ENCODE measurements around the gene PPP2R1B.

PPP2R1B gene

GRCh38 chr11:111714522-111714921 is 51.7 kb downstream of the PPP2R1B start:
- Histone ChIP-seq H3K9me3 (ENCODE audit: low read depth, low read length) (no peaks in the 10 kb centered on the region), H3K9ac (ENCODE audit: insufficient read length) (no peak overlapping the region), H3K36me3 (ENCODE audit: insufficient read depth, low read length) (peaks cover 12% of the 10 kb centered on the region; the same call in 1 of the 2 replicates), H3K4me3 (no peak overlapping the region), H3K27ac (no peak overlapping the region)
- TF ChIP-seq FOXP2 (optimal IDR thresholded peaks at IDR 0.05; ENCODE audit: control extremely low read depth, extremely low read length, insufficient read depth) (no peak), EZH2 (IDR thresholded peaks at IDR 0.05) (no peak), POLR2AphosphoS5 (IDR thresholded peaks at IDR 0.05; ENCODE audit: borderline replicate concordance, low read depth, low read length) (no peak)
- no peak for DNase-seq (ENCODE audit: low read depth, low spot score)

GRCh38 chr11:111707691-111708067 is 58.5 kb downstream of the PPP2R1B start:
- Histone ChIP-seq H3K9ac (ENCODE audit: insufficient read length) (no peak overlapping the region), H3K4me3 (no peak overlapping the region), H3K9me3 (ENCODE audit: low read depth, low read length) (no peaks in the 10 kb centered on the region), H3K36me3 (ENCODE audit: insufficient read depth, low read length) (peaks cover 48% of the 10 kb centered on the region), H3K27ac (no peak overlapping the region)
- no peak for DNase-seq (ENCODE audit: low read depth, low spot score)
- TF ChIP-seq EZH2 (IDR thresholded peaks at IDR 0.05) (no peak), POLR2AphosphoS5 (IDR thresholded peaks at IDR 0.05; ENCODE audit: borderline replicate concordance, low read depth, low read length) (no peak), FOXP2 (optimal IDR thresholded peaks at IDR 0.05; ENCODE audit: control extremely low read depth, extremely low read length, insufficient read depth) (no peak)

GRCh38 chr11:111707039-111707690 is 59.0 kb downstream of the PPP2R1B start:
- TF ChIP-seq FOXP2 (optimal IDR thresholded peaks at IDR 0.05; ENCODE audit: control extremely low read depth, extremely low read length, insufficient read depth) (no peak), EZH2 (IDR thresholded peaks at IDR 0.05) (no peak), POLR2AphosphoS5 (IDR thresholded peaks at IDR 0.05; ENCODE audit: borderline replicate concordance, low read depth, low read length) (no peak)
- H3K27ac ChIP-seq: no peak overlapping the region
- H3K9me3 ChIP-seq (ENCODE audit: low read depth, low read length): no peaks in the 10 kb centered on the region
- no peak overlapping the region for H3K9ac ChIP-seq (ENCODE audit: insufficient read length)
- peak; percentile 93 for DNase-seq (ENCODE audit: low read depth, low spot score)
- H3K36me3 ChIP-seq (ENCODE audit: insufficient read depth, low read length): peaks cover 43% of the 10 kb centered on the region
- H3K4me3 ChIP-seq: no peak overlapping the region

GRCh38 chr11:111703576-111703975 is 62.6 kb downstream of the PPP2R1B start:
- no peak for DNase-seq (ENCODE audit: low read depth, low spot score)
- Histone ChIP-seq H3K36me3 (ENCODE audit: insufficient read depth, low read length) (peaks cover 41% of the 10 kb centered on the region), H3K9me3 (ENCODE audit: low read depth, low read length) (no peaks in the 10 kb centered on the region), H3K4me3 (no peak overlapping the region), H3K27ac (no peak overlapping the region), H3K9ac (ENCODE audit: insufficient read length) (no peak overlapping the region)
- TF ChIP-seq POLR2AphosphoS5 (IDR thresholded peaks at IDR 0.05; ENCODE audit: borderline replicate concordance, low read depth, low read length): no peak
- TF ChIP-seq FOXP2 (optimal IDR thresholded peaks at IDR 0.05; ENCODE audit: control extremely low read depth, extremely low read length, insufficient read depth): no peak
- no peak for TF ChIP-seq EZH2 (IDR thresholded peaks at IDR 0.05)

DNA sequence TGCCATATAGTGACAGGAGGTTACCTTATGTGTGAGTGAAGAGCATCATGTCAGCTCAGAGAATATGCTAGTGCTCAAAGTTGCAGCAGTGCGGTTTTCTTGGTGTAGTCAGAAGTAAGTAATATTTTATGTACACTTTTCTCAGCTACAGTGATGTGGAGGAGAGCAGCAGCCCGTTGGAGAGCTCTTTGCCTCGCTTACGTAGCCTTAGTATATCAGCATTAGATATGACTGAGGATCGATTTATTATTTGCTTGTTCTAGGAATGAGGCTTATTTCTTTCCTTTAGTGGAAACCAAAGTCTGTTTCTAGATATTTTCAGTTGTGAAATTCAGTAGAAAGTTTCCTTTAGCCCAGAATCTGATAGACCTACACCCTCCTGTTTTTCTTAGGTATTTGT is 63.6 kb downstream of the PPP2R1B start:
- Histone ChIP-seq H3K36me3 (ENCODE audit: insufficient read depth, low read length) (peaks cover 38% of the 10 kb centered on the region), H3K4me3 (no peak overlapping the region)
- no peak for TF ChIP-seq FOXP2 (optimal IDR thresholded peaks at IDR 0.05; ENCODE audit: control extremely low read depth, extremely low read length, insufficient read depth)
- TF ChIP-seq POLR2AphosphoS5 (IDR thresholded peaks at IDR 0.05; ENCODE audit: borderline replicate concordance, low read depth, low read length): no peak
- TF ChIP-seq EZH2 (IDR thresholded peaks at IDR 0.05): no peak

DNA sequence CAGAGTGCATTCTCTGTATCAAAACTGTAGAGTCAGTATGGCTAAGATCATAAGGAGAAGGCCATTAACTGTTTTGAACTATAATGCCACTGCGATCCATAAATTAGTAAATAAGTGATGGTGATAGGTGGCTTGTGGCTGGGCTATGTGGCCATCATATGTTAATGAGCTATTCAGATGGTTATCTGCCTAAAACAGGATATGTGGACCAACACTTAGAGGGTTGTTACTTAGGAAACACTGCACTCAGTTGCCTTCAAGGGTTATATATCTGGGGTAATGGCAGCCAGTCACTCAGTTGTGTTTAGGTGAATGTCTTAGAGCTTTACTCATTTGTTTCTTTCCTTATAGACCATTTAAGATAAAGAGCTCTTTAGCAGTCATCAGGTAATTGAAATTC is 66.0 kb downstream of the PPP2R1B start:
- no peak overlapping the region for H3K9ac ChIP-seq (ENCODE audit: insufficient read length)
- H3K36me3 ChIP-seq (ENCODE audit: insufficient read depth, low read length): peaks cover 27% of the 10 kb centered on the region
- TF ChIP-seq EZH2 (IDR thresholded peaks at IDR 0.05) (no peak), FOXP2 (optimal IDR thresholded peaks at IDR 0.05; ENCODE audit: control extremely low read depth, extremely low read length, insufficient read depth) (no peak), POLR2AphosphoS5 (IDR thresholded peaks at IDR 0.05; ENCODE audit: borderline replicate concordance, low read depth, low read length) (no peak)
- H3K27ac ChIP-seq: no peak overlapping the region
- no peak for DNase-seq (ENCODE audit: low read depth, low spot score)
- H3K9me3 ChIP-seq (ENCODE audit: low read depth, low read length): no peaks in the 10 kb centered on the region
- H3K4me3 ChIP-seq: no peak overlapping the region

More for the DNA sequence above, 63.6 kb downstream of the PPP2R1B start:
- Histone ChIP-seq H3K27ac (no peak overlapping the region), H3K9me3 (ENCODE audit: low read depth, low read length) (no peaks in the 10 kb centered on the region), H3K9ac (ENCODE audit: insufficient read length) (no peak overlapping the region)
- DNase-seq (ENCODE audit: low read depth, low spot score): no peak

- peaks cover 22% of the 10 kb centered on the region for H3K36me3 ChIP-seq (ENCODE audit: insufficient read depth, low read length)
- no peak overlapping the region for H3K27ac ChIP-seq
Measured at GRCh38 chr11:111699579-111700156, 66.5 kb downstream of the PPP2R1B start.

DNA sequence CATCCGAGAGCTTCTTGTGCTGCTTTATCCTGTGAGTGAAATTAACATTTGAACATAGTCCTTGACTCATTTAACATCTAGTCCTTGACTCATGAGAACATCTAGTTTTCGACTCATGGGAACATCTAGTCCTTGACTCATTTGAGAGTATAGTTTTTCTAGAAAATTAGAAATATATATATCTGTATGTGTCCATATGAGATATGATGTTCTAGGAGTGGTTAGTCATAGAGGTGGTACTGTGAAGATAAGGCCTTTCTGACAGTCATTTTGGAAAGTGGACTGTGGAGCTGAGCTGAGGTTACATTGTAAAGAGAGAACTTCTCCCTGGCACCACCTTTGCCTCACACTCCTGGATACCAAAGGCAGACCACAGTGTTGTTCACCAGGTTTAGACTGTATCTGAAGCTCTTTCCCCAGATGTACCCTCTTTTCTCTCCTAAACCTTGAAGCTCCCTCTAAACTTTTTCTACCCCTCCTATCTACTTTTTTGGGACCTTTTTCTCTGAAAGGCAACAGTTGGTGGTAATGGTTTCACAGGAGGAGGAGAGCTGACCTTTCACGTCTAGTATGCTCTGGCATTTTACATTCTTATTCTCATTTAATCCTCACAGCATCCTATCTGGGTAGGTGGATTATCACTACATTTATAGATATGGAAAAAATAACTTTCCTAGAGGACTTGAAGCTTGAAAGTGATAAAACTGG is 67.2 kb downstream of the PPP2R1B start:
- Histone ChIP-seq H3K9ac (ENCODE audit: insufficient read length) (no peak overlapping the region), H3K4me3 (no peak overlapping the region), H3K27ac (no peak overlapping the region), H3K36me3 (ENCODE audit: insufficient read depth, low read length) (peaks cover 16% of the 10 kb centered on the region), H3K9me3 (ENCODE audit: low read depth, low read length) (no peaks in the 10 kb centered on the region)
- no peak for TF ChIP-seq EZH2 (IDR thresholded peaks at IDR 0.05)
- TF ChIP-seq POLR2AphosphoS5 (IDR thresholded peaks at IDR 0.05; ENCODE audit: borderline replicate concordance, low read depth, low read length): no peak
- no peak for TF ChIP-seq FOXP2 (optimal IDR thresholded peaks at IDR 0.05; ENCODE audit: control extremely low read depth, extremely low read length, insufficient read depth)
- DNase-seq (ENCODE audit: low read depth, low spot score): no peak

More at GRCh38 chr11:111699579-111700156, 66.5 kb downstream of the PPP2R1B start:
- DNase-seq (ENCODE audit: low read depth, low spot score): no peak
- Histone ChIP-seq H3K4me3 (no peak overlapping the region), H3K9me3 (ENCODE audit: low read depth, low read length) (no peaks in the 10 kb centered on the region), H3K9ac (ENCODE audit: insufficient read length) (no peak overlapping the region)
- TF ChIP-seq EZH2 (IDR thresholded peaks at IDR 0.05): no peak
